Ishikawa (cell line): ENCODE results near the gene RSF1.

Experiments used
- CEBPB ChIP-seq: IDR thresholded peaks from 2 replicates; pipeline ENCODE4 v1.6.1; 2012
- CREB1 ChIP-seq: IDR thresholded peaks from 2 replicates; pipeline ENCODE4 v1.6.1; 2012; ENCODE audit warnings: low read depth
- EGR1 ChIP-seq: IDR thresholded peaks from 2 replicates; pipeline ENCODE4 v1.6.1; 2012
- EP300 ChIP-seq: IDR thresholded peaks from 2 replicates; pipeline ENCODE4 v1.6.1; 2012; ENCODE audit warnings: borderline replicate concordance
- FOXM1 ChIP-seq: IDR thresholded peaks from 2 replicates; pipeline ENCODE4 v1.6.1; 2012; ENCODE audit warnings: low read depth, borderline replicate concordance
- MAX ChIP-seq: IDR thresholded peaks from 2 replicates; pipeline ENCODE4 v1.6.1; 2012
- NFIC ChIP-seq: IDR thresholded peaks from 2 replicates; pipeline ENCODE4 v1.6.1; 2012
- RAD21 ChIP-seq: IDR thresholded peaks from 2 replicates; pipeline ENCODE4 v1.6.1; 2012; ENCODE audit warnings: low read depth
- REST ChIP-seq: IDR thresholded peaks from 2 replicates; pipeline ENCODE4 v1.6.1; 2012; ENCODE audit warnings: low read depth, mild to moderate bottlenecking
- TAF1 ChIP-seq: IDR thresholded peaks from 2 replicates; pipeline ENCODE4 v1.6.1; 2012; ENCODE audit warnings: low read depth, mild to moderate bottlenecking
- TCF12 ChIP-seq: IDR thresholded peaks from 2 replicates; pipeline ENCODE4 v1.6.1; 2012; ENCODE audit warnings: low read depth
- TEAD4 ChIP-seq: IDR thresholded peaks from 2 replicates; pipeline ENCODE4 v1.6.1; 2012
- USF1 ChIP-seq: IDR thresholded peaks from 2 replicates; pipeline ENCODE4 v1.6.1; 2012
- YY1 ChIP-seq: IDR thresholded peaks from 2 replicates; pipeline ENCODE4 v1.6.1; 2012; ENCODE audit warnings: low read depth
- ZBTB7A ChIP-seq: IDR thresholded peaks from 2 replicates; pipeline ENCODE4 v1.6.1; 2012; ENCODE audit warnings: low read depth

Gene RSF1

GRCh38 chr11:77761491-77761890 is 59.0 kb downstream of the RSF1 start:
- no peak for TF ChIP-seq YY1

- TF ChIP-seq YY1 (no peak), EGR1 (no peak), USF1 (no peak), ZBTB7A (no peak), RAD21 (no peak), CEBPB (no peak), TCF12 (no peak), FOXM1 (no peak), TEAD4 (no peak), CREB1 (no peak), NFIC (no peak), TAF1 (no peak)
These were observed 62.2 kb downstream of the RSF1 start for GRCh38 chr11:77758331-77758730.

GRCh38 chr11:77753230-77753629 is 67.3 kb downstream of the RSF1 start:
- no peak for TF ChIP-seq TAF1
- no peak for TF ChIP-seq NFIC
- TF ChIP-seq YY1: no peak
- TF ChIP-seq CEBPB: no peak
- TF ChIP-seq EP300: no peak
- TF ChIP-seq TCF12: no peak
- TF ChIP-seq MAX: no peak
- TF ChIP-seq CREB1: no peak
- no peak for TF ChIP-seq ZBTB7A
- no peak for TF ChIP-seq FOXM1
- TF ChIP-seq TEAD4: no peak
- no peak for TF ChIP-seq EGR1
- no peak for TF ChIP-seq REST
- no peak for TF ChIP-seq RAD21
- TF ChIP-seq USF1: no peak

GRCh38 chr11:77752516-77752915 is 68.0 kb downstream of the RSF1 start:
- TF ChIP-seq ZBTB7A (no peak), EGR1 (no peak), YY1 (no peak), EP300 (no peak), TEAD4 (no peak)

- TF ChIP-seq RAD21 (no peak), NFIC (no peak), REST (no peak), CREB1 (no peak), YY1 (no peak), USF1 (no peak)
These were observed 69.9 kb downstream of the RSF1 start for GRCh38 chr11:77750394-77751156.

- TF ChIP-seq EP300: no peak
- TF ChIP-seq RAD21: no peak
- TF ChIP-seq EGR1: no peak
- no peak for TF ChIP-seq TCF12
- TF ChIP-seq CREB1: no peak
- no peak for TF ChIP-seq FOXM1
- TF ChIP-seq REST: no peak
- TF ChIP-seq ZBTB7A: no peak
These were observed 71.3 kb downstream of the RSF1 start for GRCh38 chr11:77749232-77749631.
